Keratinocyte (primary cell): Measurements from ENCODE around the gene SPTAN1. TPM values are rescaled to one million over a fixed set of nuclear protein-coding genes. Genes with fewer than 3 reads are reported as not detected.

Experiments
- DNase-seq: peaks from one replicate; pipeline ENCODE4 v3.0.0-alpha.2; 2011; ENCODE audit warnings: low read depth, missing footprints, low spot score
- FAIRE-seq: peaks from 2 replicates; lab custom pipeline; 2011; peaks lifted over from hg19 to GRCh38; lab: Jason Lieb, UNC
- H2AFZ ChIP-seq: 2 replicates; pipeline ENCODE4 v1.6.0; 2012; ENCODE audit warnings: low read length, control low read depth, inconsistent platforms; ENCODE audit not compliant: control insufficient read depth
- H3K27ac ChIP-seq: 2 replicates; pipeline ENCODE4 v1.5.1; 2011; ENCODE audit warnings: low read length; ENCODE audit not compliant: control insufficient read depth, insufficient read depth
- H3K27me3 ChIP-seq: 3 replicates; pipeline ENCODE4 v1.6.0; 2011; ENCODE audit warnings: low read length; ENCODE audit not compliant: control insufficient read depth, insufficient read depth; ENCODE audit errors: extremely low read depth
- H3K36me3 ChIP-seq, 2 experiments: 2 replicates in 1 of 2; 3 replicates in 1 of 2; pipeline ENCODE4 v1.5.1; 2011; ENCODE audit warnings: low read length in 2 of 2, mild to moderate bottlenecking in 1 of 2; ENCODE audit not compliant: control insufficient read depth in 2 of 2, insufficient read depth in 2 of 2; ENCODE audit errors: extremely low read depth in 1 of 2
- H3K4me1 ChIP-seq: 3 replicates; pipeline ENCODE4 v1.5.1; 2011; ENCODE audit warnings: low read length; ENCODE audit not compliant: control insufficient read depth, insufficient read depth; ENCODE audit errors: extremely low read depth
- H3K4me2 ChIP-seq: 3 replicates; pipeline ENCODE4 v1.6.0; 2011; ENCODE audit warnings: low read depth, low read length; ENCODE audit not compliant: control insufficient read depth, insufficient read depth; ENCODE audit errors: extremely low read depth
- H3K4me3 ChIP-seq, 3 experiments: fragments of 200-600 bp in 1 of 3; sonication (generic) in 1 of 3; 2 replicates in 2 of 3; 3 replicates in 1 of 3; pipeline ENCODE4 v1.5.1; 2011 to 2016; ENCODE audit warnings: low read length in 3 of 3, mild to moderate bottlenecking in 3 of 3, control low read depth in 2 of 3, inconsistent platforms in 1 of 3, low read depth in 1 of 3, mixed read lengths in 1 of 3, mixed run types in 1 of 3, moderate library complexity in 1 of 3; ENCODE audit not compliant: control insufficient read depth in 2 of 3, insufficient read depth in 2 of 3; ENCODE audit errors: extremely low read depth in 1 of 3
- H3K79me2 ChIP-seq: 2 replicates; pipeline ENCODE4 v1.6.0; 2012; ENCODE audit warnings: low read length; ENCODE audit not compliant: control insufficient read depth, insufficient read depth
- H3K9ac ChIP-seq: 3 replicates; pipeline ENCODE4 v1.6.0; 2011; ENCODE audit warnings: low read length; ENCODE audit not compliant: control insufficient read depth, insufficient read depth; ENCODE audit errors: extremely low read depth
- H3K9me1 ChIP-seq: 3 replicates; pipeline ENCODE4 v1.6.0; 2011; ENCODE audit warnings: low read length; ENCODE audit not compliant: control insufficient read depth, insufficient read depth; ENCODE audit errors: extremely low read depth
- H3K9me3 ChIP-seq: 2 replicates; pipeline ENCODE4 v1.5.1; 2012; ENCODE audit warnings: low read depth, low read length; ENCODE audit not compliant: control insufficient read depth
- H4K20me1 ChIP-seq: 3 replicates; pipeline ENCODE4 v1.6.0; 2011; ENCODE audit warnings: low read length; ENCODE audit not compliant: control insufficient read depth, insufficient read depth; ENCODE audit errors: extremely low read depth
- CTCF ChIP-seq, 3 experiments: IDR thresholded peaks in 1 of 3; conservative IDR thresholded peaks in 1 of 3; optimal IDR thresholded peaks in 1 of 3; 2 replicates in 2 of 3; 3 replicates in 1 of 3; pipeline versions ENCODE3 to v1.5.1; 2011; ENCODE audit warnings: low read length in 3 of 3, mild to moderate bottlenecking in 3 of 3, moderate library complexity in 2 of 3, control low read depth in 1 of 3, inconsistent platforms in 1 of 3; ENCODE audit not compliant: insufficient read depth in 2 of 3; ENCODE audit errors: extremely low read depth in 1 of 3
- EZH2 ChIP-seq: IDR thresholded peaks from one replicate; pipeline ENCODE4 v1.6.1; 2012; ENCODE audit warnings: inconsistent platforms, mild to moderate bottlenecking, low read length, moderate library complexity
- dilution Hi-C: fragments of 300-500 bp; cut with MboI; formaldehyde crosslinking; loops from one replicate; pipeline ENCODE4 v1.7.0; 2020; ENCODE audit warnings: low sequenced_read_pairs; ENCODE audit not compliant: extremely low pct_ligation_motif_present
- polyA plus RNA-seq, 5 experiments: library from polyadenylated mRNA; depleted of rRNA in 3 of 5; stranded (reverse) in 3 of 5; stranded (forward) in 1 of 5; unstranded in 1 of 5; fragments of >200 nt; gene quantifications; 1 replicate in 1 of 5; 2 replicates in 3 of 5; 3 replicates in 1 of 5; pipeline versions ENCODE4 v1.2.1 to v1.2.3, GENCODE V29; 2011 to 2012; ENCODE audit warnings: missing spikeins in 2 of 5, low read depth in 1 of 5, low replicate concordance in 1 of 5

Gene SPTAN1
- polyA plus RNA-seq, 1 donor (not counting 4 experiments of a cell fraction or from before 2014, with no cell fraction given), result 98.7 TPM

GRCh38 chr9:128540634-128541360 lies 11.6 kb upstream of the SPTAN1 start:
- no peak overlapping the region for H3K27ac ChIP-seq
- FAIRE-seq (no peak), DNase-seq (no peak)
- H3K9me3 ChIP-seq, result no peaks in the 10 kb centered on the region
- no peaks in the 10 kb centered on the region for H4K20me1 ChIP-seq
- TF ChIP-seq EZH2, result no peak
- no peak for TF ChIP-seq CTCF (optimal IDR thresholded peaks at IDR 0.05 in 1 of 3, IDR thresholded peaks at IDR 0.05 in 1 of 3, conservative IDR thresholded peaks at IDR 0.05 in 1 of 3; ENCODE audit: extremely low read depth in 1 of 3, insufficient read depth in 2 of 3, low read length in 3 of 3)
- H3K79me2 ChIP-seq, result no peaks in the 10 kb centered on the region
- H3K9ac ChIP-seq, result no peak overlapping the region
- H3K4me3 ChIP-seq, result no peak overlapping the region
- dilution Hi-C loops, result no loop called here
- H3K27me3 ChIP-seq, result no peaks in the 10 kb centered on the region
- H2AFZ ChIP-seq, result no peak overlapping the region
- H3K9me1 ChIP-seq, result no peaks in the 10 kb centered on the region
- H3K4me1 ChIP-seq, result no peaks in the 10 kb centered on the region
- peaks cover 19% of the 10 kb centered on the region in 2 experiments for H3K36me3 ChIP-seq
- H3K4me2 ChIP-seq, result no peak overlapping the region

GRCh38 chr9:128546504-128546903 lies 5.9 kb upstream of the SPTAN1 start:
- Histone ChIP-seq H3K4me1 (peaks cover 10% of the 10 kb centered on the region), H3K27ac (no peak overlapping the region), H2AFZ (no peak overlapping the region), H3K4me3 (no peak overlapping the region), H3K9me1 (no peaks in the 10 kb centered on the region), H3K36me3 (peaks cover 0 to 2% of the 10 kb centered on the region in 2 experiments), H4K20me1 (no peaks in the 10 kb centered on the region), H3K4me2 (no peak overlapping the region), H3K27me3 (no peaks in the 10 kb centered on the region), H3K9me3 (no peaks in the 10 kb centered on the region), H3K79me2 (no peaks in the 10 kb centered on the region), H3K9ac (no peak overlapping the region)
- TF ChIP-seq EZH2, result no peak
- no peak for TF ChIP-seq CTCF (optimal IDR thresholded peaks at IDR 0.05 in 1 of 3, IDR thresholded peaks at IDR 0.05 in 1 of 3, conservative IDR thresholded peaks at IDR 0.05 in 1 of 3; ENCODE audit: extremely low read depth in 1 of 3, insufficient read depth in 2 of 3, low read length in 3 of 3)
- no peak for DNase-seq
- no peak for FAIRE-seq
- dilution Hi-C loops, result no loop called here
